Activated CD8-positive, alpha-beta memory T cell treated with anti-CD3 and anti-CD28 coated beads for 4 hours (primary cell): ENCODE results near the gene GJA3.

Experiments
- DNase-seq, 2 donors: peaks; one replicate each; pipeline ENCODE4 v3.0.0-alpha.2; 2020; ENCODE audit warnings: low read depth in 2 of 2

The GJA3 gene

GRCh38 chr13:20151016-20151415, 9.8 kb downstream of the GJA3 start:
- DNase-seq: no peak

DNA sequence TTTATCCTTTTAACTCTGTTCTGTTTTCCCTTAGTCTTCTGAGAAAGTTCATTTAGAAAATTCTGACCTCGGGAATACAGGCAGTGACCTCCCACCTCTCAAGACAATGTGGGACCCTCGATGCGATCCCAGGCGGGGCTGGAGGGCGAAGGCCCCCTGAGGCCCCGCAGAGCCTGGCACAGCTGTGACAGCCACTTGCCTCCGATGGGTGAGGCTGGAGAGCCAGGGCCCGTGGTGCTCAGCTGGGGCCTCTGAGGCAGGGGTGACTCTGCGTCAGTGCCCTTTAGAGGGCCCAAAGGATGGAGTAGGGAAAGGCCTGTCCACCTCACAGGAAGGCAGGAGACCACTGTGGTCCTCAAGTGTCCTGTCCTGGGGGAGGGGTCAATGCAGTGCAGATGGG, 10.3 kb downstream of the GJA3 start:
- DNase-seq: no peak

DNA sequence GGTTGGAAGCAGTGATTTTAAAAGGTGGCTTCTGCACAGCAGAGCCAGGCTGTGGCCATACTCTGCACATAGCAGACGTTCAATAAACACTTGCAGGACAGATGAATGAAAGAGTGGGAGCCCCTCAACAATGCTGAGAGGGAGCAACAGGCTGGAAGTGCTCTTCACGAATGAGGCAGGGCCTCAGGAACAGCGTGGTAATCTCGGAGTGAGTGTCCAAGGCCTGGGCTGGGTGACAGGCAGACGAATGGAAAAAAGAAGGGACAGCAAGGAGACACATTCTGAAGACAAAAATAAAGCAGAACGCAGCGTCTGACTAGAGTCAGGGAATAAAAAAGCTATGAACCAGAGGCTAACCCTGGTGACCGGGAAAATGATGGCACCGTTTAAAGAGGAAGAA, 11.1 kb downstream of the GJA3 start:
- no peak for DNase-seq

DNA sequence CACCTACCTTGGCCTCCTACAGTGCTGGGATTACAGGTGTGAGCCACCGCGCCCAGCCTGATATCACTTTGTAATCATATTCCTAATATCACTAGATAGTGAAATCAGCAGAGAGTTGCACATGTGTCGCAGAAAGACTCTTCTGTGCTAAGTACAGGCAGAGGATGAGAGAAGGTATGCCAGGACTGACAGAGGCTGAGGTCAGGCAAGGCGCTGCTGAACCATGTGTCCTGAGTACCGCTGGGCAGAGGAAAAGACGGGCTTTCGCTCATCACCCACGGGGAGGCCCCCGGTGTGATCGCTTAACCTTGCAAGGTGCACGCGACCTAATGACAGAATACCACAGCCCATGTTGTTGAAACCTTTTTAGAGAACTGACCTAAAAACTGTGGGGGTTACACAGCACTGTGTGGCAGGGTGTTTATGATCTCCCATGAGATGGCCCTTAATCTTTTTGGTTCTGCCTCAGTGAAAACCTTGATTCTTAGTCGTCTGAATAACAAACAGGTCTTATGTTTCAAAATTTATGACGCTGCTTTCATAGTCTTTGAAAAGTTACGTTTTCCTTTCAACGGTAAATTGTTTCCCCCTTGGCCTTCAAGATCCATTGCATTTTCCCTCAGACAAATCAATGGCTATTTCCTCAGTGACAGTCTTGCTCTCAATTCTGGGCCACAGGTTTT, 12.2 kb downstream of the GJA3 start:
- no peak for DNase-seq

- no peak for DNase-seq
Measured at GRCh38 chr13:20146381-20146780, 14.5 kb downstream of the GJA3 start.

GRCh38 chr13:20145521-20145920, 15.3 kb downstream of the GJA3 start:
- DNase-seq: no peak

DNA sequence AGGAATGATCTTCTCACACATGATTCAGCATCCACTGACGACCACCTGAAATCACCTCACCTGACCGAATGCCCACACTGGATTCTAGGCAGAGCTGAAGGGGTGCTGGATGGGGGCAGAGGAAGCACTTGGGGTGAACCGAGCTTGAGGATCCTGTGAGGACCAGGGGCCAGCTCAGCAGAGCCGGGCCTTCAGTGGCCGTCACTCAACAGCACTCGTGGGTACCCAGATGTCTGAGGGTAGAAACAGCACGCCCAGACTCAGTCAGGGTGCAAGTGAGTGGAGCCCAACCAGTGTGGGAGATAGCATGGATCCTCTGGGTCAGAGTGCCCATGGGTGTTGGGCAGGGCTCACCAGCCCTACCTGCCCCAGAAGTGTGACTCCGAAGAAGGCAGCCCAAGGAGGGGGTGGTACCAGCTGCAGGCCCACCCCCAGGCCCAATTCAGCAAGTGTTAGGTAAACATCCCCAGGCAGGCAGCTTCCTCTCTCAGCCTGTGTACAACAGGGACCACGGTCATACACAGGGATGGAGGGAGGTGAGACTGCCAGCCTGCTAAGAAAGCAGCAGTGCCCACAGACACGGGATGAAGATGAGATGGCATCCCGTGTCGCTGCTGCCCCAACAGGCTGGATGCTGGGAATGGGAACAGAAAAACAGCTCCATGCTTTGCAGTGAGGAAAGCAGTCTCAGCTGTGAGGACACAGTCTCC, 16.6 kb downstream of the GJA3 start:
- DNase-seq: no peak

DNA sequence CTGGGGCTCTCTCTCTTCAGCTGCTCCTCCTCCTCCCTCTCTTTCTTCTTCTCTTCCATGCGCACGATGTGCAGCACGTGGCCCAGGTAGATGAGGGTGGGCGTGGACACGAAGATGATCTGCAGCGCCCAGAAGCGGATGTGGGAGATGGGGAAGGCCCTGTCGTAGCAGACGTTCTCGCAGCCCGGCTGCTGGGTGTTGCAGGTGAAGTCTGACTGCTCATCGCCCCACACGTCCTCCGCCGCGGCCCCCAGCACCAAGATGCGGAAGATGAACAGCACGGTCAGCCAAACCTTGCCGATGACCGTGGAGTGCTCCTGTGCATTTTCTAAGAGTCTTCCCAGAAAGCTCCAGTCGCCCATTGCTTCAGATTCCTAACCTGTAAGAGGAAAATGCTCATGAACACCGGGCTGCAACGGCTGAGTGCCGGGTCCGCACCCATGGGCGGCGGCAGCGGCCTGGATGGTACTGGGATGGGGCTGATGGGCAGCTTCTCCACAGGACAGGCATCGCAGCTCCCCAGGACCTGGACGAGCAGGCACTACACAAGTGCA, 17.8 kb downstream of the GJA3 start:
- no peak for DNase-seq

DNA sequence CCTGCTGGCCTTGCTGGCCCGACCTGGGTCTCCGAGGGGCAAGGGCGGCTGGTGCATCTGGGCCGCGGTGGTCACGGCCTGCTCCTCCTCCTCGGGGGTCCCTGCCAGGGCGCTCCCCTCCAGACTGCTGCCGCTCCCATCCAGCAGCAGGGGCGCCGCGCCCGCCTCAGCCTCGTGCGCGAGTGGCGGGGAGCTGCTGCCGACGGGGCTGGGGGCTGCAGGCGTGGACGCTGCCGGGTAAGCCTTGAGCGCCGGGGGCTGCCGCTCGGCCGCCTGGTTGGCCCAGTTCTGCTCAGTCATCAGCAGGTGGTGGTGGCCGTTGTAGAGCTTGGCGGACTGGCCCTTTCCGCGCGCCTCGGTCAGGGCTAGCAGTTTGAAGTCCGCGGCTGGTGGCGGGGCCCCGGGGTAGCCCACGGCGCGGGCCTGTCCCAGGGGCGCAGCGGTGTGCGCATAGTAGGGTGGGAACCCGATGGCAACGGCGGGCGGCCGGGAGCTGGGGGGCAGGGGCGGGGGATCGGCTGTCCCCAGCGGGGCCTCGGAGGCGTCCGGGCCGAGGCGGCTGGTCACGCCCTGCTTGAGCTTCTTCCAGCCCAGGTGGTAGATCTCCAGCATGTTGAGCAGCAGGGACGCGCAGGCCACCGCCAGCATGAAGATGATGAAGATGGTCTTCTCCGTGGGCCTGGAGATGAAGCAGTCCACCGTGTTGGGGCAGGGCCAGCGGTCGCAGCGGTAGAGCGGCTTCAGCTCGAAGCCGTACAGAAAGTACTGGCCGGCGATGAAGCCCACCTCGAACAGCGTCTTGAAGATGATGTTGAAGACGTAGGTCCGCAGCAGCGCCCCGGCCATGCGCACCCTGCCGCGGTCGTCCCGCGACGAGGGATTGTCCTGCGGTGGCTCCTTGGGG, 18.6 kb downstream of the GJA3 start:
- DNase-seq: no peak

DNA sequence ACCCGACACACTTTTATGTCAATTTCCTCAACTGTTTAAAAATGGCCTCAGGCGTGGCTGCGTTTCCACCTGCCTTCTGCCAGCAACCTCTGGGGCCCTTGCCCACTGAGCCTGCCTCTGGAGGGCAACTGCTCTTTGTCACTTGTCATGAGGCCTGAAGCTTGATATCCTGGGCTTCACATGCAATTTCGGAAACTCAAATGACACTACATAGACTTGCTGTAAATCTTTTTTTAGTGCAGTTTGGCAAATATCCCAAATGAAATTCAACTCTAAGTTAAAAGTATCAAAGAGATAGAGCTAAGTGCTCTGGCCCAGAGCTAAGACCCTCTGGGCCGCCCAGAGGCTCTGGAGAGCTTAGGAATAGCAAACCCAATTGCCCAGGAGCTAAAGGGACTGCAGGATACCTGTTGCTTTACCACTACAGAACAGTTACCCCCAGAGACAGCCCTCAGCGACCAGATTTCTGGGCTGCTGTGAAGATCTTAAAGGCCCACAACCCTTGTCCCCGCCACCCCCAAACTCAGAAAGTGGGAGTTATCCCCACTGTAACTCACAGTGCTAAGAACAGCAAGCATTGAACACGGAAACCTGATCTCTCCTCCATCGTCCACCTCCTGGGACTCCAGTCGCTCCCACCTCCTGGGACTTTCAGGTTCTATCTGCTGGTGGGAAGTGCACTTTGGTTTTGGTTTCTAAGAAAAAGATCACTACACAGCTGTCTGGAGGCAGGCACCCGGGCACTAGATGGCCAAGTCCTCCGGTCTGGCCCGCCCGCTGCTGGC, 19.4 kb downstream of the GJA3 start:
- DNase-seq: no peak

DNA sequence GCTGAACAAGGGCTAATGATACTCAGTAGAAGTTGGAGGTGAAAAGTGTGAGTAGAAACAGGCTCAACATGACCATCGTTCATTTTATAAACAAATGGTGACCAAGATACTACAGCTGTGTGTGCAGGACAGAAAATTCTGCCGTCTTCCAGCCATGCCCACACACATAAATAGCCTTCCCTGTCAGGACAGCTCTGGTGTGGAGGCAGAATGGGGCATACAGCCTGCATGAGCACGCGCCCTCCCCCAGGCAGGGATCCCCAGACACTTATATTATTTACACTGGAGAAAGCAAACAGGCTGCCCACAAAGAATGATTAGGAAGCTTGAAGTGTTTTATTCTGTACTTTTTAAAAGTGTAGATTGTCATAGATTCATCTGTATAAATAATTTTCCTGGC, 20.4 kb downstream of the GJA3 start:
- no peak for DNase-seq

DNA sequence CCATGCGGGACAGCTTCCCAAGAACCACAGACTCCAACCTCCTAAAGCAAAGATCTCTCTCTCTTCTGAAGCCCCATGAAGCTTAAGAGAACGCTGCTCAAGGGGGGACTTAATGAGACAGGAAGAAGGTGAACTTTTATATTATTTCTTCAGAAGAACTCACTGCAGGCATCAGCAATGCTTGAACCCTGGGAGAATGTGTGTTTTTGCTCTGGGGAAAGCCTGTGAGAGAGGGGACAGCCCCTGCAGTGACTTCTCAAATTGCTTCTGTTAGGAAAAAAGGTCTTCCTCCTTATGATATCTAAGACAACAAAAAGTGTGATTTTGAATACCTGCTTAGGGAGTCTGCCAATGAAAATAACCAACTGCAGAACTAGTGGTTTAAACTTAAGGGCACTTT, 23.0 kb downstream of the GJA3 start:
- no peak for DNase-seq

GRCh38 chr13:20136781-20137703, 23.8 kb downstream of the GJA3 start:
- no peak for DNase-seq

DNA sequence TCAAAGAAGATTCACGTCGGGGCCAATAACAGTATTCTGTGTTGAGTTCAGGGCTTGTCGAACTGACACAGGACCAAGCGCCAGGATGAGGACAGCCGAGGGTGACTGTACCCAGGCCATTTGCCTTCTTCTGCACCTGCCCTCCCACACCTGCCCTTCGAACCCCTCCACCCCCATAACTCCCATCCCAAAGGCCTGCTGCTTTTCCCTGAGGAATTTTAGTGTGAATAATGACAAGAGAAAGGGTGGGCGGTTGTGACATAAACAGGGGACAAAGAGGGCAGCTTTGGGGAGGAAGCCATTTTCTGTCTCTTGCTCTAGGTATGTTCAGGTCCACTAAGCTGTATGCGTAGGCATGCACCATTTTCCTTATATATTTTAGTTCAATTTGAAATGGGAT, 26.1 kb downstream of the GJA3 start:
- no peak for DNase-seq

DNA sequence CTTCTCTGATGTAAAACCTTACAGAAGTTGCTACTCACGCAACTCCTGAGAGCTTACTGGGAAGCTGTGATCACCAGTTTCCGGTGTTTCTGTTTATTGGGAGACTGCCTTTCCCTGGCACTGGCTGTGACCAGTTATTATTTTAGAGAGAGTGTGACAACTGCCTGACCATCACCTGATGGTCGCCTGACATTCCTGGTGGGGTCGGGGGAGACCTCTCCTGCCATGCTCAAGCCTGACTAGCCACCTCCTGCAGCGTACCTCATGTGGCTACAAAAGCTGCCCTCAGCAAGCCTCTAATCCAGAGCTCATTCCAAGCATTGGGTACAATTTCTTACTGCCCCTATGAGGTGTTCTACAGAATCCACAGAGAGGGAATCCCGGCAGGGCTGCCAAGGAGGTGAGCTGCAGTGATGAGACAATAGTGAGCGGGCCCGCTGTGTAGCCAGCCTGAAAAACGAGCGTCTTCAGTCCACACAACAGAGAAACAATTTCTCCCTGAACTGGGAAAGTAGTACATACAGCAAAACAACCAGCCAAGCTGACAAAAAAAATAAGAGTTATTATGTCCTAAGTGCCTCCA, 28.7 kb downstream of the GJA3 start:
- no peak for DNase-seq

GRCh38 chr13:20131057-20131832, 29.6 kb downstream of the GJA3 start:
- no peak for DNase-seq

GRCh38 chr13:20130652-20131051, 30.2 kb downstream of the GJA3 start:
- DNase-seq: no peak

- DNase-seq: no peak
Measured at GRCh38 chr13:20130012-20130411, 30.8 kb downstream of the GJA3 start.

GRCh38 chr13:20129076-20129475, 31.8 kb downstream of the GJA3 start:
- no peak for DNase-seq
